HEK293T (cell line): ENCODE data around the gene PRICKLE4.

Experiments used
- CTCF ChIA-PET: fragments of 350-600 bp; formaldehyde crosslinking; extraction: SDS; loops from one replicate; lab custom pipeline; 2021; ENCODE audit warnings: antibody characterized with exemption, inconsistent platforms; lab: Yijun Ruan, JAX
- POLR2A ChIA-PET: fragments of 350-600 bp; formaldehyde crosslinking; extraction: SDS; loops from one replicate; lab custom pipeline; 2020; ENCODE audit warnings: antibody characterized with exemption, inconsistent platforms; lab: Yijun Ruan, JAX
- DNase-seq: peaks from one replicate; pipeline ENCODE4 v3.0.0; 2012; ENCODE audit warnings: mixed read lengths; ENCODE audit errors: extremely low spot score
- ARNT ChIP-seq: fragments of 450-650 bp; IDR thresholded peaks from 2 replicates; pipeline ENCODE4 v1.6.1; 2017; ENCODE audit warnings: mild to moderate bottlenecking
- BHLHE40 ChIP-seq: fragments of 450-650 bp; IDR thresholded peaks from 2 replicates; pipeline ENCODE4 v1.6.1; 2016; ENCODE audit warnings: mild to moderate bottlenecking, moderate library complexity, borderline replicate concordance
- CTBP1 ChIP-seq: fragments of 450-650 bp; IDR thresholded peaks from 2 replicates; pipeline ENCODE4 v1.6.1; 2016; ENCODE audit warnings: borderline replicate concordance
- ELF4 ChIP-seq: fragments of 450-650 bp; IDR thresholded peaks from 2 replicates; pipeline ENCODE4 v1.6.1; 2017; ENCODE audit warnings: antibody characterized with exemption
- FOXA1 ChIP-seq: fragments of 450-650 bp; IDR thresholded peaks from 2 replicates; pipeline ENCODE4 v1.6.1; 2016; ENCODE audit warnings: mild to moderate bottlenecking
- FOXK2 ChIP-seq: fragments of 450-650 bp; IDR thresholded peaks from 2 replicates; pipeline ENCODE4 v1.6.1; 2016; ENCODE audit warnings: mild to moderate bottlenecking
- FOXM1 ChIP-seq: fragments of 450-650 bp; IDR thresholded peaks from 2 replicates; pipeline ENCODE4 v1.6.1; 2017; ENCODE audit warnings: mild to moderate bottlenecking, borderline replicate concordance
- HDGF ChIP-seq: fragments of 450-650 bp; IDR thresholded peaks from 2 replicates; pipeline ENCODE4 v1.6.1; 2017; ENCODE audit warnings: antibody characterized with exemption, borderline replicate concordance
- L3MBTL2 ChIP-seq: fragments of 450-650 bp; conservative IDR thresholded peaks from 2 replicates; pipeline ENCODE4 v1.6.1; 2016; ENCODE audit warnings: mild to moderate bottlenecking
- LEF1 ChIP-seq: fragments of 450-650 bp; IDR thresholded peaks from 2 replicates; pipeline ENCODE4 v1.6.1; 2017; ENCODE audit warnings: mild to moderate bottlenecking, borderline replicate concordance
- NFRKB ChIP-seq: fragments of 450-650 bp; IDR thresholded peaks from 2 replicates; pipeline ENCODE4 v1.6.1; 2016; ENCODE audit warnings: mild to moderate bottlenecking, moderate library complexity
- SP1 ChIP-seq: fragments of 450-650 bp; IDR thresholded peaks from 2 replicates; pipeline ENCODE4 v1.6.1; 2017
- SUZ12 ChIP-seq: fragments of 450-650 bp; IDR thresholded peaks from 2 replicates; pipeline ENCODE4 v1.6.1; 2016; ENCODE audit warnings: mild to moderate bottlenecking
- TARDBP ChIP-seq: fragments of 450-650 bp; IDR thresholded peaks from 2 replicates; pipeline ENCODE4 v1.6.1; 2016
- ZNF384 ChIP-seq: fragments of 450-650 bp; IDR thresholded peaks from 2 replicates; pipeline ENCODE4 v1.6.1; 2016
- TF ChIP-seq, protein P1 (sequence below): fragments of 450-650 bp; IDR thresholded peaks from 2 replicates; pipeline ENCODE4 v1.6.1; 2016

The PRICKLE4 gene

GRCh38 chr6:41768545-41769308 is 11.9 kb upstream of the PRICKLE4 start:
- ChIA-PET POLR2A (interaction anchor here (2.6 kb wide), 1 partner anchor 18 kb away, joined by 14 read pairs; the partner anchor contains the start of gene TOMM6), CTCF (interaction anchor here (0.6 to 1.3 kb wide), 3 partner anchors 63 to 275 kb away, joined by 3 to 6 read pairs (median 3); no protein-coding TSS in a partner anchor)
- TF ChIP-seq FOXA1, result no peak
- TF ChIP-seq ARNT, result no peak
- no peak for TF ChIP-seq FOXM1
- no peak for TF ChIP-seq HDGF
- TF ChIP-seq ELF4, result no peak
- TF ChIP-seq, protein P1, sequence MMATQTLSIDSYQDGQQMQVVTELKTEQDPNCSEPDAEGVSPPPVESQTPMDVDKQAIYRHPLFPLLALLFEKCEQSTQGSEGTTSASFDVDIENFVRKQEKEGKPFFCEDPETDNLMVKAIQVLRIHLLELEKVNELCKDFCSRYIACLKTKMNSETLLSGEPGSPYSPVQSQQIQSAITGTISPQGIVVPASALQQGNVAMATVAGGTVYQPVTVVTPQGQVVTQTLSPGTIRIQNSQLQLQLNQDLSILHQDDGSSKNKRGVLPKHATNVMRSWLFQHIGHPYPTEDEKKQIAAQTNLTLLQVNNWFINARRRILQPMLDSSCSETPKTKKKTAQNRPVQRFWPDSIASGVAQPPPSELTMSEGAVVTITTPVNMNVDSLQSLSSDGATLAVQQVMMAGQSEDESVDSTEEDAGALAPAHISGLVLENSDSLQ, result no peak
- no peak for TF ChIP-seq ZNF384
- no peak for TF ChIP-seq SP1
- no peak for TF ChIP-seq SUZ12
- no peak for DNase-seq

GRCh38 chr6:41769376-41769775 is 11.2 kb upstream of the PRICKLE4 start:
- no peak for DNase-seq
- TF ChIP-seq, protein P1, result no peak
- no peak for TF ChIP-seq NFRKB
- ChIA-PET CTCF (interaction anchor here (0.6 to 0.7 kb wide), 2 partner anchors 93 to 155 kb away, joined by 3 to 4 read pairs; no protein-coding TSS in a partner anchor), POLR2A (interaction anchor here (2.6 kb wide), 1 partner anchor 18 kb away, joined by 14 read pairs; the partner anchor contains the start of gene TOMM6)

GRCh38 chr6:41770381-41771057 is 10.1 kb upstream of the PRICKLE4 start:
- ChIA-PET POLR2A (no interaction called here), CTCF (no interaction called here)
- no peak for TF ChIP-seq LEF1
- no peak for TF ChIP-seq ZNF384
- DNase-seq, result no peak

DNA sequence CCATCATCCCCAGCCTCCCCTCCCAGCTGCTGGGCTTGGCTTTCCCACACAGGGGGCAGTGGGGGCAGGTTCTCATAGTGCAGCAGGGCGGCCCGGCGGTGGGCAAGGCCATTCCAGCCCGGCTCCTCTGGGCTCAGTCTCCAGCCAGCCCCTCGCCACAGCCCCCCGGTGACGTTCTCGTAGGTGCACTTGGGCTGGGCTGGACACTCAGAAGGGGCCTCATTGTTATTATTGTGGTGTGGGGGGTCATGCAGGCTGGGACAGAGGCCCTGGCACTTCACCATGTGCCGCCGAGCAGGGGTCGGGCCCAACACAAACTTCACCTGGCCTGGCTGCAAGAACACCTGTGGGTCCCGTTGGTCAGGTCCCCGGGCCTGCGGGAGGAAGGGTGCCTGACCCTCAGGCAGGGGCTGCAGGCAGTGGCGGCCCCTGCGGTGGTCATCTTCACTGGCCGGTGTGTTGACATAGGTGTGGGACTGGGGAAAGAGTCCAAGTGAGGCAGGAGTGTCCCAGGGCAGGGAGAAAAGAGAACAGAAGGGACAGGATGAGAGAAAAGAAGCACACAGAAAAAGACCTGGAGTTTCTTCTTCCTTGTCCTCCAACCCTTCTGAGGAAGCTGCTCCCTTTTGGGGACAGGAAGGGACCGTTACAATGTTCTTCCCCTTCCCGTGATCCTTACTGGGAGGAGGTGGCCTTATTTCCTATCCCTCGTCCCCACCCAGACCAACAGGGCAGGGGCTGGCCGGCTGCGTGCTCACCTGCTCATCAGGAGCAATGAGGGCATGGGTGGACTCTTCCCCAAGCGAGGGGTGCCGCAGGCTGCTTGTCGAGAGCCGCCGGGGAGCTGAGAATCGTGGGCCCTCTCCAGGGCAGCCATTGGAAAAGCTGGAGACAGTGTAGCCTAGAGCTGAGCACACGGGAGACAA is 9.3 kb upstream of the PRICKLE4 start:
- CTCF ChIA-PET, result interaction anchor here (1.1 kb wide), 1 partner anchor 66 kb away, joined by 3 read pairs; no protein-coding TSS in a partner anchor
- TF ChIP-seq FOXA1 (no peak), L3MBTL2 (no peak), ELF4 (no peak), BHLHE40 (no peak), FOXK2 (no peak), HDGF (no peak), TARDBP (no peak), NFRKB (no peak), SP1 (no peak)
- TF ChIP-seq, protein P1, result no peak
- no peak for DNase-seq
- POLR2A ChIA-PET, result no interaction called here

- DNase-seq, result no peak
- TF ChIP-seq FOXM1 (no peak), ARNT (no peak), FOXA1 (no peak), SP1 (no peak), HDGF (no peak), NFRKB (no peak), CTBP1 (no peak), LEF1 (no peak), SUZ12 (no peak), TARDBP (no peak), L3MBTL2 (no peak)
- ChIA-PET CTCF (interaction anchor here (1.5 to 1.8 kb wide), 2 partner anchors 8 to 70 kb away, joined by 5 to 6 read pairs; no protein-coding TSS in a partner anchor), POLR2A (no interaction called here)
Measured at GRCh38 chr6:41774841-41775240, 5.7 kb upstream of the PRICKLE4 start.
